GM12891 (cell line): ENCODE measurements around the gene ABHD5.
"Not testable (repeated sequence)": the region's sequence is repeated elsewhere in the genome, so short reads cannot be mapped to it uniquely, and the experiment has no call there.

Experiments used
- PAX5 ChIP-seq: IDR thresholded peaks from 2 replicates; pipeline ENCODE4 v1.6.1; 2011; ENCODE audit warnings: low read length, moderate library complexity, mild to moderate bottlenecking; ENCODE audit not compliant: insufficient read depth, severe bottlenecking
- POLR2A ChIP-seq: IDR thresholded peaks from 2 replicates; pipeline ENCODE4 v1.6.1; 2011; ENCODE audit warnings: low read depth, low read length, control low read depth
- POLR2AphosphoS5 ChIP-seq: IDR thresholded peaks from 2 replicates; pipeline ENCODE4 v1.6.1; 2011; ENCODE audit warnings: low read depth, low read length, control low read depth
- POU2F2 ChIP-seq: IDR thresholded peaks from 2 replicates; pipeline ENCODE4 v1.6.1; 2011; ENCODE audit warnings: low read depth, mild to moderate bottlenecking, control low read depth, low read length, moderate library complexity
- TAF1 ChIP-seq: IDR thresholded peaks from 2 replicates; pipeline ENCODE4 v1.6.1; 2011; ENCODE audit warnings: low read depth, low read length, control low read depth

- not testable (repeated sequence) for TF ChIP-seq POLR2AphosphoS5, POU2F2, TAF1, POLR2A, PAX5
Observed at GRCh38 chr3:43665011-43665410, 25.7 kb upstream of the ABHD5 start.
